22Rv1 (cell line): ENCODE results near the gene MAPKAPK3.

Experiments
- H3K27ac ChIP-seq: fragments of 450-650 bp; 2 replicates; pipeline ENCODE4 v1.5.1; 2017
- ZFX ChIP-seq: fragments of 450-650 bp; IDR thresholded peaks from 2 replicates; pipeline ENCODE4 v1.6.1; 2017; ENCODE audit warnings: antibody characterized with exemption, borderline replicate concordance
- TF ChIP-seq, protein P1 (sequence below): fragments of 450-650 bp; IDR thresholded peaks from 2 replicates; pipeline ENCODE4 v1.5.1; 2017; ENCODE audit warnings: mild to moderate bottlenecking

Gene MAPKAPK3

DNA sequence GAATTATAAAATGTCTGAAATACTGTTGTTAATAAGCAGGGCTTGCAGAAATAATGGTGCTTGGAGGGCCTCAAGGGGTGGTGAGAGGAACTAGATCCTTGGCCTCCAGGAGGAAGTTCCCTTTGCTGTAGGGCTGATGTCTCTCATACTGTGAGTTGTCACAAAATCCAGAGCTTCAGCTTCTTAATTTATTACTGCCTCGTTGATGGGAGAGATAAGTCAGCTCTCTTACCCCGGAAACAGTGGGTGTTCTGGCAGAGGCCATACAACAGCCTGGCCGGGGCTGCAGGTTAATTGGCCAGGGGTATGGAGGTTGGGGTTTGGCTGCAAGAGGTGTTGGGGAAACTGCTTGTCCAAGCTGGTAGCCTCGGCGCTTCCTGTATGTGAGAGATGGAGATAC, 15.5 kb downstream of the MAPKAPK3 start:
- H3K27ac ChIP-seq = no peak overlapping the region
- TF ChIP-seq, protein P1, sequence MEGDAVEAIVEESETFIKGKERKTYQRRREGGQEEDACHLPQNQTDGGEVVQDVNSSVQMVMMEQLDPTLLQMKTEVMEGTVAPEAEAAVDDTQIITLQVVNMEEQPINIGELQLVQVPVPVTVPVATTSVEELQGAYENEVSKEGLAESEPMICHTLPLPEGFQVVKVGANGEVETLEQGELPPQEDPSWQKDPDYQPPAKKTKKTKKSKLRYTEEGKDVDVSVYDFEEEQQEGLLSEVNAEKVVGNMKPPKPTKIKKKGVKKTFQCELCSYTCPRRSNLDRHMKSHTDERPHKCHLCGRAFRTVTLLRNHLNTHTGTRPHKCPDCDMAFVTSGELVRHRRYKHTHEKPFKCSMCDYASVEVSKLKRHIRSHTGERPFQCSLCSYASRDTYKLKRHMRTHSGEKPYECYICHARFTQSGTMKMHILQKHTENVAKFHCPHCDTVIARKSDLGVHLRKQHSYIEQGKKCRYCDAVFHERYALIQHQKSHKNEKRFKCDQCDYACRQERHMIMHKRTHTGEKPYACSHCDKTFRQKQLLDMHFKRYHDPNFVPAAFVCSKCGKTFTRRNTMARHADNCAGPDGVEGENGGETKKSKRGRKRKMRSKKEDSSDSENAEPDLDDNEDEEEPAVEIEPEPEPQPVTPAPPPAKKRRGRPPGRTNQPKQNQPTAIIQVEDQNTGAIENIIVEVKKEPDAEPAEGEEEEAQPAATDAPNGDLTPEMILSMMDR = no peak
- no peak for TF ChIP-seq ZFX

DNA sequence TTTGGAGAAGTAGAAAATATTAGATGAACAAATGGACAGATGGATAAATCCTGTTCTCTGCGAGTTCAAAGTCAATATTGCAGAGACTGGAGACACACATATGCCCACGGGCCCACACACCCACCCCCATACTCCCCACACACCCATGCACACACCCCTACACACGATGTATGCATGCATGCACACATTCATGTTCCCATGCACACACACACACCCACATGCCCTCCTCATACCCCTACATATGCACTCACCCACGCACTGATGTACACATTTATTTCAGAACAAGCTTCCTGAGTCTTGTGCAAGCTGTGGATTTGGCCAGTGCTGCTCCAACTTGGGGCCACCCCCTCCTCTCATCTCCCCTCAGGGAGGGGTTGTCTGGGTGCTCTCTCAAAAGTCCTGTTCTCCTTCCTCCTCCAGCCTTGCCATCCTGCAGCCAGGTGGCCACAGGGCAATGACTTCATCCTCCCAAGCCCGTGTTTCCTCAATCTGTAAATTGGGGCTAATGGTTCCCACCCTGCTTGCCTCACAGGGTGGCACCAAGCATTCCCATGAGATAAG, 16.4 kb downstream of the MAPKAPK3 start:
- no peak overlapping the region for H3K27ac ChIP-seq
- no peak for TF ChIP-seq ZFX
- TF ChIP-seq, protein P1 = no peak

DNA sequence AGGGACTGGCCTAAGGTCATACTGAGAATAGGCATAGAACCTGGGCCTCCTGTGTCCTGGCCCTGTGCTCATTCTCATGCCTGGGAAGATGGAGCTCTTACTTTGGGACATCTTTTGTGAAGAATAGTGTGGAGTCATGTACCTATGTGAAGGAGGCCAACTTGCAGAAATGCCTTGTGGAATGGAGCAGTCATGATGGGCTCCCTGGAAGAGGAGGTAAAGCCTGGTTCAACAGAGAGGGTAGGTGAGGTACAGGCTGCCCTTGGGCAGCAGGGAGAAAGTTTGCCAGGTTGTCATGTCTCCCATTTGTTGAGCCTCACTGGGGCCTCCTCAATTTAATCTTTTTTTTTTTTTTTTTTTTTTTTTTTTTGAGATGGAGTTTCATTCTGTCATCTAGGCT, 18.1 kb downstream of the MAPKAPK3 start:
- no peak overlapping the region for H3K27ac ChIP-seq
- TF ChIP-seq, protein P1 = no peak
- TF ChIP-seq ZFX = no peak

DNA sequence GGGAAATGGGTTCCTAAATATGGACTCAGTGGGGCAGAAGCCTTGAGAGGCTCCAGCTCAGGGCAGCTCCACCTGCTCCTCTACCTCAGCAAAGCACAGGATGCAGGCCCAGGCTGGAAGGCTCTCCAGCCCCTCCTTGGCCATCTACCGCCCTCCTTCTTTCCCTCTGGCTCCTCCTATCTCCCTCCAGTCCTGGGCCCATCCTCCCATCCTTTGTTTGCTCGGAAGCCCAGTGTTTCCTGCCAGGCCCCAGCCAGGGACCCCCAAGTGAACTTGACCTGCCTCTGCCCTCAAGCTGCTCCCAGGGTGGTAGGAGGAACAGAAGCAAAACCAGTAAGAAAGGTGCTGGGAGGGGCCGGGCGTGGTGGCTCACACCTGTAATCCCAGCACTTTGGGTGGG, 20.1 kb downstream of the MAPKAPK3 start:
- no peak overlapping the region for H3K27ac ChIP-seq
- TF ChIP-seq ZFX = no peak
- TF ChIP-seq, protein P1 = no peak

DNA sequence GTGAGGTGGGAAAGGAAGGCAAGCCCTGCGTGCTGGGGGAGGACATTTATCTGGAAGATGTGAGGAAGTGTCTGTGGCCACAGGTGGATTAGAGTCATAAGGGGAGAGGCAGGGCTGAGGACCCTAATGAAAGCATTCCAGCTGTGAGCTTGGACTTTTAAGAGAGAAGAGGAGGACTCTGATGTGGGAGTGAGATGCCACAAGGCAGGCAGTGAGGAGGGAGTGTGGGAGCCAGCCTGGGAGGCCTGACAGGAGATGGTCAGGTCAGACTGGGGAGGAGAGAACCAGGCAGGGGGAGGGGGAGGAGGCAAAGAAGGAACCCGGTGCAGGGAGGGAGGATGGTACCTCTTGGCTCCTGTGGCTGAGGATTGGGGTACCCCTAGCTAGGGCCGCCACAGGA, 21.0 kb downstream of the MAPKAPK3 start:
- TF ChIP-seq, protein P1 = no peak
- no peak overlapping the region for H3K27ac ChIP-seq

DNA sequence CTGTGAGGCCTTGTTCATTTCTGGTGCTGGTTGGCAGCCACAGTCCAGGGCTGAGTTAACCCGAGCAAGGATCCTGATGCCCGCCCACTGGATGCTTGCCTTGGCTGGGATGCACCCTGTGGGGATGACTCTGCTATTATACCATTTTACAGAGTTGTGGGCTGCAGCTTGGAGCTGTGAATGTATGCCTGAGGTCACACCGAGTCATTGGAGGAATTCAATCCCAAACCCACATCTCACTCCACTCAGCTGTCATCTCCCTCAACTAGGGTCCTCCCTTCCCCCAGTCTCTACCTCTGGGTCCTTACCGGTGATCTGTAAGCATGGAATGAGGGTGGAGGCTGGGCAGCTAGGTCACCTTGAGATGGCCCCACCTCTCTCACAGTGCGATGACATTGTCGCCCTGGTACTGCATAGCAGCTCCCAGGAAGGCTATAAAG, 22.1 kb downstream of the MAPKAPK3 start:
- H3K27ac ChIP-seq = no peak overlapping the region

DNA sequence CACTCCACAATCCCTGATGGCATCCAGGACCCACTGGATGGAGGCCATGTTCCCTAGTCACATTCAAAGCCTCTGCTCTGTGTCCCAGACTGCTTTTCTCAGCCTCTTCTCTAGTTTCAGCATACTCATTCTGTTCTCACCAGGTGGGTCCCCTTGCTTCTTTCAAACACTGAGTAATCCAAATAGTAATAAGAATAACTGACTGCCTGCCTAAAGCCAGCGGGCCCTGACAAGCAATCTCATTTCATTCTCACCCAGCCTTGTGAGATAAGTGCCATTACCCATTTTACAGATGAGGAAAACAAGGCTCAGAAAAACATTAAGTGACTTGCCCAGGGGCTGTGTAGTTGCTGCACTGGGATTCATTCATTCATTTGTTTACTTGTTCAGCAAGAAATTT, 25.4 kb downstream of the MAPKAPK3 start:
- H3K27ac ChIP-seq = no peak overlapping the region
- no peak for TF ChIP-seq ZFX
- TF ChIP-seq, protein P1 = no peak

More for the DNA sequence above, 22.1 kb downstream of the MAPKAPK3 start:
- TF ChIP-seq, protein P1 = no peak
- TF ChIP-seq ZFX = no peak
